Activated naive CD4-positive, alpha-beta T cell (primary cell): ENCODE measurements around the gene IL17RD.
A peak's percentile ranks its signal among the peaks of the same experiment; 100 is the strongest.

Experiments used
- DNase-seq, 4 experiments: peaks; one replicate each; lab custom pipeline; 2025; lab: John Stamatoyannopoulos, UW

Gene IL17RD

DNA sequence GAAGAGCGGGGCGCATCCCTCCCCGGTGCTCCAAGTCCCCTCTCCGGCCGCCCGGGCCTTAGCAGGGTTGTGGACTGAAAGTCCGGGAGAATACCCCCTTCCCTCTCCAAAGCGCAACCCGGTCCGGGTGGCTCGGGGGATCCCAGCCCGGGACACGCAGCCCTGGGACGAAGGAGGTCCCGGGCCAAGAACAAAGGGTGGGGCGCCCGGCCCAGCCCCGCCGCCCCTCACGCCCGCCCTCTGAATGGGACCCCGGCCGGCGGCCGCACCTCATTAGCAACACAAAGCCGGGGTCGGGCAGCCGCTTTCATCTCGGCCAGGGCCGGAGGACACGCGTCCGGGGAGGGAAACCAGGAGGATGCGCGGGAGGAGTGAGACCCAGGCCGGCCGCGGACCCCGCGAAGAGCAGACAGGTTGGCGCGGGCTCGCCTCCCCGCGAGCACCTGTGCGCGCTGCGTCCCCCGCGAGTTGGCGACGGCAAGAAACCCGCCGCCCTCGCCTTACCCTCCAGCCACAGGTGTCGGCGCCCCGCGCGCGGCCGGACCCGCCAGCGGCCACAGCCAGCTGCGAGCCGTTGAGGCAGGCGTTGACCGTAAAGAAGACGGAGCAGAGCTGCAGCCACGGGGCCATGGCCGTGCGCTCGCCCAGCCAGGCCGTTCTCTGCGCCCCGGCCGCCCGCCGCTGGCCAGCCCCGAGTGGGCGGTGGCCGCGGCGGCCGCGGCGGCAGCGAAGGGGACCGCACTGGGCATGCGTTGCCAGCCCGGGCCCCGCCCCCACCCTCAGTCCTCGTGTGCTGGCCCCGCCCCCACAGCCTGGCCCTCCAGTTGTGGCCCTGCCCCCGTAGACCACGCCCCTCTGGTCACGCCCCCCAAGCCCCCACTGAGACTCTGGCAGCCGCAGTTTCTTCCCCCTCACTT, at the start of gene IL17RD:
Gene IL17RD (minus strand): TSS at position 697 of the 917 bp plus-strand sequence. CDS start 67 bp downstream, at position 630.
- DNase-seq: peak in 2 of 4 experiments; percentile 14 to 23

- DNase-seq: no peak
Observed at GRCh38 chr3:57206423-57206822, 41.3 kb upstream of the IL17RD start.

DNA sequence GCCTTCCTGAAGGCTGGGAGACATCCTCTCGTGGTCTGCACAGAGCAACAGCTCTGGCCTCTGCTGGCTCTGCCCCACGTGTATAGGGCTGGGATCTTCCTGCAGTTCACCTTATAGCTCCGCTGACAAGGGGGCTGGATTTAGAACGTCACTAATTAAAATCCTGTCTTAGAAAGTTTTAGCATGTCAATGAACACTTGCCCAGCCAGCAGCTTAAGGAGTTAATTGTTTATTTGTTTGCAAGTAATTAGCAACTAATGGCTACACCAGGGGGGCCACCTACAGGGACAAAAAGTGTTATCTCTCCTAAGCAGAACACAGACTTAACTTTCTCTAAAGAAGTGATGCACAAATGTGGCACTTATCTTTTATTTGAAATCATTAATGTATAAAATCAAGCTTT, 34.7 kb upstream of the IL17RD start, which contains the start of gene HESX1:
Gene HESX1 (minus strand): TSS at position 84 of the 403 bp plus-strand sequence. CDS start 60 bp downstream, at position 24.
- DNase-seq: no peak

DNA sequence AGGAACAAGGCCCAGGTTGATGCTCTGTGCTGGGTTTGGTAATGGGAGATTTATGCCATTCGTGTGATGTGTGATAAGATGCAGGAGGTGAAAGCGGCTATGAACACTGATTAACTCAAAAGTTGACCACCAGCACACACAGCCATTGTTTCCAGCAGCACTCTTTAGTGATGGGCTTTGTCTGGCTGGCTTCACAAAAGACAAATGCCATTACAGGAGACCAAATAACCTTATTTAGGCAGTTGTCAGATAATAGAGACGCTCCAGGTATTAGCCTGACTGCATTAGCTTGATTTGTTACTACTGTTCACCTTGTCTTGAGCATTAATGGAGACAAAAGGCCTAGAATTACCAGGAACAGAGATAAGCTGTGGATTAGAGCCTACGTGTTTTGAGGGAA, 29.5 kb upstream of the IL17RD start:
- DNase-seq: no peak

- no peak for DNase-seq
Observed at GRCh38 chr3:57192028-57192427, 26.9 kb upstream of the IL17RD start.

GRCh38 chr3:57184526-57184925, 19.4 kb upstream of the IL17RD start:
- DNase-seq: no peak

DNA sequence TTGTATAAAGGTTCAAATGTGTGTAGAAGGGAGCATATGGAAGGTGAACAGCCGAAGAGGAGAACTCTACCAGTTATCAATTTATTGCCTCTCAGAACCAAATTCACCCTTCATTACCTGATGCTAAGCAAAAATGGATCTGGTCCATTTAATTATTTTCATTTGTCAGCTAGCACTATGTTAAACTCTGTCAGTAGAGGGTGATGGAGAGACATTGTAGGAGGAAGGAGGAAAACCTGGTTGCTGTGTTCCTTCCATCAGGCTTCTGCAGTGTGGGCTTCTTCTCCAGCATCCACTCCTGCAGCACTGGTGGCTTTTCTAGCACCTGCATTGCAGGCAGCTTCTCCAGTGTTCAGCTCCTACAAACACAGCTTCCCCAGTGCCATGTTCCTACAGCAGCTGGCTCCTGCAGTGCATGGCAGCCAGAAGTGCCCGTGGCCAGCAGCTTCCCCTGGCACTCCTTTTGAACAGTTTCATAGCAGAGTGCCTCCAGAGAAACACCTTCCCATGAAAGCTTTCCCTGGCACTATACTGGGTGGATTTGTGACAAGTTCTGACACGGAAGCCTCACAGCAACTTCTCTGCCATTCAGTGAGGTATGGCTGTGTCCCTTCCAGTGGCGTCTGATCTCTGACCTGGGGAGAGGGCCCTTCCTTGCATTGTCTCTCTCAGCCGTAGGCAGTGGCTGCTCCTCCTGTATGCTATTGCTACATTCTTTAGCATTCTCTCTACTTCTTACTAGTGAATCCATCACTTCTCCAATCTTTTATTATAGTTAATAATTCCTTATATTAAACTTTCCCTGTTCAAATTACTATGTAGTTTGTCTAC, 14.6 kb upstream of the IL17RD start:
- DNase-seq: no peak

- DNase-seq: no peak
Observed at GRCh38 chr3:57176045-57176444, 10.9 kb upstream of the IL17RD start.

GRCh38 chr3:57173687-57174086, 8.5 kb upstream of the IL17RD start:
- no peak for DNase-seq

DNA sequence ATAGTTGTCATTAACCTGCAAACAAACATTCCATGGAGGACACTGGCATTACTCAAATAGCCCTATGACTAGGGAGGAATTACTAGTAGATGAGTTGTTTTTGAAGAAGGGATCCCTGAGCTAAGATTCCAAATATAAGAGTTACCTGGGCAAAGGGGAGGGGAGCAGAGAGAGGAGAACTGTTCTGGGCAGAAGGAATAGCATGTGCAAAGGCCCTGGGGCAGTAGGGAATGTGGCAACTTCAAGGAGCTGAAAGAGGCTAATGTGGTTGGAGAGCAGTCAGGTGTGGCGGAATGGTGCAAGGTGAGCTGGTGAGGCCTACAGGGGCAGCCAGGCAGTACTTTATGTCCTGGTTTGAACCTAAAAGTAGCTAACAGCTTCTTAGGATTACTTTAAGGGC, 5.8 kb upstream of the IL17RD start:
- DNase-seq: no peak

DNA sequence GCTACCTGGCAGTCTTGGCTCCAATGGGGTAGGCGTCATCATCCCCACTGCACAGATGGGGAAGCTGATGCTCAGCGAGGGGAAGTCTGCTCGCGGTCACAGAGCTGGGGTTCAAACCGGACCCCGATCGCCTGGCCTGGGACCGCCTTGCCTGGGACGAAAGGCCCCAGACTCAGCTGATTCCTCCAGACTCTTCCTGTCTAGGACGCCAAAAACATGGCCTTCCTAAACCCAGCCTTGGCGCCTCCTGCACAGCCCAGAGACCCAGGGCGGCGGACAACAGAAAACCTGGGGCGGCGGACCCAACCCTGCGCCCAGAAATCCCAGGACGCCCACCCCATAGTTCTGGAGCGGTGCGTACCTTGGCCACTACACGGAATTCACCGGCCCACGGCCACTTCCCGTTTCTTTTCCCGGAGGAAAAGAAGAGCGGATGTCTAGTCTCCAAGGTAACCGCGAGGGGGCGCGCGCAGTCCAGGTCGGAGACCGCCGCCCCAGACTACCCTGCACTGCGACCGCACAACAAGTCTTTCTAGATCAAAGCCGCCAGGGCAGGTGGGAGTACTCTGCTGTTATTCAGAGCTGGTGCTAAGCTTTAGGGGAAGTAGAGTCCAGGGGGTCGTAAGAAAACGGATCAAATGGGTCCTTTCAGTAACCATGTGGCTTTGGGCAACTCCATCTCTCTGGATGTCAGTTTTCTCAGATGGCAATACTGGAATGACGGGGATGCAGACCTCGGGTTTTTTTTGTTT, 4.9 kb upstream of the IL17RD start:
- DNase-seq: peak in 3 of 4 experiments; percentile 25 to 51 (median 26)

DNA sequence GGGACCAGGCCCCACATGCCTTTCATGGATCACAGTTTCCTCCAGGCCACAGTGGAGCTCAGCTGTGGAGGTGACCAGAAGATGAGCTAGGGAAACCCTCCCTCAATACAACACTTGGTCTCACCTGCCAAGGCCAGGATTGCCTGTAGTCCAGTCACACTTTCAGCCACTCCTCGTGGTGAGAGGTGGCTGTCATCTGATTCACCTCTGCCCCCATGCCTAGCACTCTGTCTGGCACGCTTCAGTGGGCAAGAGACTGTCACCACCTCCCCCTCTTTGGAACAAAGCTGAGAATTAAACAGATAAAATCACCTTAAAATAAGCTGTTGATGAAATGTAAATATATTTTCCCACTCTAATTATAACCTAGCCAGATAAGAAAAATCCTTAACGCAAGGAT, 4.0 kb upstream of the IL17RD start:
- no peak for DNase-seq

GRCh38 chr3:57168151-57168550, 3.0 kb upstream of the IL17RD start:
- no peak for DNase-seq

DNA sequence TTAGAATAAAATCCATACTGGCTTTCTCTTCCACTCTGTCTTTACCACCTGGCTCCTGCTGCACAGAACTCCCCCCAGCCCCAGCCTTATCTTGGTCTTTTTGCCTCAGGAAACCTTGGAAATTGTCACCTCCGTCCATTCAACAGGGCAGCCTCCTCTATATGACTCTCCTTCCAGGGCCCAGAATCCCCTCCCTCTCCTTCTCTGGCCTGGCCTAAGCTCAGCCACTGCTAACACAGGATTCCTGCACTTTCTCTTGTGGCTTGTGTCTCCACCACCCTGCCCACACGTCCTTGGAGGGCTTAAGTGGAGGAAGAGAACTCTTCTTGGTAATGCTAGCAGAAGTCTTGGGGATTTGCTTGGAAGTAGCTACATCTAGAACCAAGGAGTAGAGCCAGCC, 1.5 kb upstream of the IL17RD start:
- no peak for DNase-seq

- DNase-seq: no peak
Observed at GRCh38 chr3:57165641-57166040, 488 bp upstream of the IL17RD start.

- DNase-seq: peak in 1 of 4 experiments; percentile 3
Observed at GRCh38 chr3:57164217-57164656, 916 bp downstream of the IL17RD start.

GRCh38 chr3:57163751-57164150, 1.4 kb downstream of the IL17RD start:
- DNase-seq: no peak

DNA sequence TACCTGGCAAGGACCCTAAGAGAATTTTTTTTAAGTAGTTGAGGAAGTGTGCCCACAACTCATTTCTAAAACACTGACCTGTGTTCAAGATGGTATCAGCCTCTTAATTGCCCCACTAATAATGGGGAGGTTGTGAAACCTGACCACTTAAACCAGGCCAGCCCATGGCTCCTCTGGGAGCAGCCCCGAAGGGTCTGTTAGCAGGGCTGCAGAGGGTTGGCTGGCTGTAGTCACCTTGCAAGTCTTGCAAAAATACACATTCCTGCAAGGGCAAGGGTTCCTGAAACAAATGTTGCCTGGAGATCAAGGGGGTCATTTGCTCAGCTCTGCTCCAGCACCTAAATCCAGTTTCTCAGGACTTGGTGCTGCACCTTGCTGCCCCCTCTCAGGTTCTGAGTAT, 3.2 kb downstream of the IL17RD start:
- no peak for DNase-seq

GRCh38 chr3:57160765-57161538, 4.2 kb downstream of the IL17RD start:
- DNase-seq: no peak

DNA sequence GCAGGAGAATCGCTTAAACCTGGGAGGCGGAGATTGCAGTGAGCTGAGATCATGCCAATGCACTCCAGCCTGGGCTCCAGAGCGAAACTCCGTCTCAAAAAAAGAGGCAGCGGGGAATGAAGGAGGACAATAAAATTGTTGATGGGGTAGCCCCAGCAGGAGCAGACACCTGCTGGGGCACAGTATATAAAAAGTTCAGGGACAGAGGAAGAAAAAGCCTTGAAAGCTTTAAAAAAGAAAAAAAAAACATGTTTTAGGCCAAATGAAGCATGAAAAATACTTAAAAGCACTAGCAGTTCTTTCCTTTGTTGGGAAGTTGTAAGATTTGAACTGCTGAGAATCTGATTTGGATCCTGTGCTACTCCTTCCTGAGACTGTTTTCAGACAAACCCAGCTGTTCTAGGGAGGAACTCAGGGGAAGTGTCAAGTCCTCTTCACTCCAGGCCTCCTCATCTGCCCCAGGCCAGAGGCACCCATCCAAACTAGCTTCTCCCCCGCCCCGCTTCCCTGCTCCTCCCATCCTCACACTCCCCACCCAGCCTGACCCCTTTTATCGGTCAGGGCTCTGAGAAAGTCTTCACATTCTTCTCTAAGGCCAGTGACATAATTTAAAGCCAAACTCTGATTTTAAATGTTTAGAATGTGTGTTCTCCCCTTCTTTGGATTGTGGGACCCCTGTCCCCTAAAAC, 4.9 kb downstream of the IL17RD start:
- no peak for DNase-seq
